ENCODE data around the gene PALLD. TPM values are rescaled to one million over a fixed set of nuclear protein-coding genes. Genes with fewer than 3 reads are reported as not detected.

The PALLD gene
- total RNA-seq, 2 donors from 2014 or later, result 2.8 to 30.1 TPM

- Mint-ChIP-seq H3K9me3 (no peaks in the 10 kb centered on the region), H3K36me3 (no peaks in the 10 kb centered on the region), H3K27ac (no peak overlapping the region)
- DNase-seq (ENCODE audit: low spot score in 2 of 2) (no peak), ATAC-seq (no peak)
Measured at GRCh38 chr4:168769416-168769815, 272.6 kb downstream of the PALLD start.

- no peaks in the 10 kb centered on the region for H3K9me3 Mint-ChIP-seq
- DNase-seq (ENCODE audit: low spot score in 2 of 2), result no peak
- no peak for ATAC-seq
- no peaks in the 10 kb centered on the region for H3K36me3 Mint-ChIP-seq
- no peak overlapping the region for H3K27ac Mint-ChIP-seq
Measured at GRCh38 chr4:168769837-168770236, 273.0 kb downstream of the PALLD start.

GRCh38 chr4:168771251-168771650 is 274.4 kb downstream of the PALLD start:
- DNase-seq (ENCODE audit: low spot score in 2 of 2) (no peak), ATAC-seq (no peak)
- Mint-ChIP-seq H3K36me3 (peaks cover 0 to 4% of the 10 kb centered on the region in 2 donors), H3K27ac (no peak overlapping the region), H3K9me3 (peaks cover 0 to 7% of the 10 kb centered on the region in 2 donors)

GRCh38 chr4:168773388-168774195 is 276.7 kb downstream of the PALLD start:
- Mint-ChIP-seq H3K36me3 (peaks cover 0 to 6% of the 10 kb centered on the region in 2 donors), H3K9me3 (peaks cover 0 to 14% of the 10 kb centered on the region in 2 donors), H3K27ac (no peak overlapping the region)
- no peak for DNase-seq (ENCODE audit: low spot score in 2 of 2)
- no peak for ATAC-seq

GRCh38 chr4:168776382-168776781 is 279.5 kb downstream of the PALLD start:
- Mint-ChIP-seq H3K27ac (no peak overlapping the region), H3K36me3 (peaks cover 0 to 6% of the 10 kb centered on the region in 2 donors), H3K9me3 (peaks cover 0 to 14% of the 10 kb centered on the region in 2 donors)
- DNase-seq (ENCODE audit: low spot score in 2 of 2) (no peak), ATAC-seq (no peak)

GRCh38 chr4:168777277-168777965 is 280.6 kb downstream of the PALLD start:
- peaks cover 0 to 6% of the 10 kb centered on the region in 2 donors for H3K36me3 Mint-ChIP-seq

GRCh38 chr4:168781341-168781740 is 284.5 kb downstream of the PALLD start:
- H3K9me3 Mint-ChIP-seq, result peaks cover 0 to 6% of the 10 kb centered on the region in 2 donors
- DNase-seq (ENCODE audit: low spot score in 2 of 2), result no peak
- peaks cover 0 to under 1% of the 10 kb centered on the region in 2 donors for H3K36me3 Mint-ChIP-seq
- no peak for ATAC-seq
- no peak overlapping the region for H3K27ac Mint-ChIP-seq

More at GRCh38 chr4:168777277-168777965, 280.6 kb downstream of the PALLD start:
- H3K9me3 Mint-ChIP-seq, result peaks cover 0 to 14% of the 10 kb centered on the region in 2 donors
- H3K27ac Mint-ChIP-seq, result no peak overlapping the region
- DNase-seq (ENCODE audit: low spot score in 2 of 2) (no peak), ATAC-seq (no peak)

GRCh38 chr4:168781926-168782325 is 285.1 kb downstream of the PALLD start:
- peaks cover 0 to 4% of the 10 kb centered on the region in 2 donors for H3K9me3 Mint-ChIP-seq
- no peaks in the 10 kb centered on the region for H3K36me3 Mint-ChIP-seq
- H3K27ac Mint-ChIP-seq, result no peak overlapping the region
- no peak for DNase-seq (ENCODE audit: low spot score in 2 of 2)
- ATAC-seq, result no peak

GRCh38 chr4:168782439-168782838 is 285.6 kb downstream of the PALLD start:
- Mint-ChIP-seq H3K36me3 (no peaks in the 10 kb centered on the region), H3K9me3 (no peaks in the 10 kb centered on the region), H3K27ac (no peak overlapping the region)
- ATAC-seq, result no peak
- DNase-seq (ENCODE audit: low spot score in 2 of 2), result no peak

- no peak for ATAC-seq
- no peaks in the 10 kb centered on the region for H3K9me3 Mint-ChIP-seq
- H3K27ac Mint-ChIP-seq, result no peak overlapping the region
- DNase-seq (ENCODE audit: low spot score in 2 of 2), result no peak
- H3K36me3 Mint-ChIP-seq, result no peaks in the 10 kb centered on the region
Measured at GRCh38 chr4:168784786-168785461, 288.1 kb downstream of the PALLD start.

- no peaks in the 10 kb centered on the region for H3K9me3 Mint-ChIP-seq
- no peak for ATAC-seq
- no peak overlapping the region for H3K27ac Mint-ChIP-seq
- no peak for DNase-seq (ENCODE audit: low spot score in 2 of 2)
- H3K36me3 Mint-ChIP-seq, result no peaks in the 10 kb centered on the region
Measured at GRCh38 chr4:168787334-168787733, 290.5 kb downstream of the PALLD start.

- no peak for ATAC-seq
- DNase-seq (ENCODE audit: low spot score in 2 of 2), result no peak
- H3K27ac Mint-ChIP-seq, result no peak overlapping the region
Measured at GRCh38 chr4:168787801-168788595, 291.1 kb downstream of the PALLD start.

GRCh38 chr4:168790898-168791297 is 294.0 kb downstream of the PALLD start:
- Mint-ChIP-seq H3K36me3 (no peaks in the 10 kb centered on the region), H3K27ac (no peak overlapping the region), H3K9me3 (no peaks in the 10 kb centered on the region)
- DNase-seq (ENCODE audit: low spot score in 2 of 2) (no peak), ATAC-seq (no peak)

More at GRCh38 chr4:168787801-168788595, 291.1 kb downstream of the PALLD start:
- H3K36me3 Mint-ChIP-seq, result no peaks in the 10 kb centered on the region
- no peaks in the 10 kb centered on the region for H3K9me3 Mint-ChIP-seq

- no peak overlapping the region for H3K27ac Mint-ChIP-seq
- no peak for ATAC-seq
- no peak for DNase-seq (ENCODE audit: low spot score in 2 of 2)
- H3K9me3 Mint-ChIP-seq, result no peaks in the 10 kb centered on the region
- H3K36me3 Mint-ChIP-seq, result no peaks in the 10 kb centered on the region
Measured at GRCh38 chr4:168791376-168791775, 294.5 kb downstream of the PALLD start.

GRCh38 chr4:168793542-168793941 is 296.7 kb downstream of the PALLD start:
- ATAC-seq (peak in 1 of 2 donors; percentile 58), DNase-seq (ENCODE audit: low spot score in 2 of 2) (no peak)
- Mint-ChIP-seq H3K36me3 (no peaks in the 10 kb centered on the region), H3K9me3 (no peaks in the 10 kb centered on the region), H3K27ac (no peak overlapping the region)

GRCh38 chr4:168794092-168794707 is 297.3 kb downstream of the PALLD start:
- ATAC-seq (no peak), DNase-seq (ENCODE audit: low spot score in 2 of 2) (no peak)
- no peaks in the 10 kb centered on the region for H3K9me3 Mint-ChIP-seq
- H3K27ac Mint-ChIP-seq, result no peak overlapping the region
- no peaks in the 10 kb centered on the region for H3K36me3 Mint-ChIP-seq
